Parathyroid adenoma (tissue), 2 donors: ENCODE results near the gene GCK.

Experiments
- H2AFZ ChIP-seq: fragments of 300-600 bp; sonication (generic); one replicate; pipeline ENCODE4 v1.7.0; 2017; ENCODE audit warnings: antibody characterized with exemption, mild to moderate bottlenecking
- H3K27ac ChIP-seq: fragments of 300-600 bp; sonication (generic); one replicate; pipeline ENCODE4 v1.7.0; 2017
- H3K27me3 ChIP-seq: fragments of 300-600 bp; sonication (generic); one replicate; pipeline ENCODE4 v1.7.0; 2017; ENCODE audit warnings: low read length; ENCODE audit not compliant: control insufficient read depth, insufficient read depth
- H3K36me3 ChIP-seq: fragments of 300-600 bp; sonication (generic); one replicate; pipeline ENCODE4 v1.7.0; 2017; ENCODE audit warnings: low read length; ENCODE audit not compliant: control insufficient read depth, insufficient read depth
- H3K4me1 ChIP-seq: fragments of 300-600 bp; sonication (generic); one replicate; pipeline ENCODE4 v1.7.0; 2017; ENCODE audit warnings: control low read depth
- H3K4me2 ChIP-seq: fragments of 300-600 bp; sonication (generic); one replicate; pipeline ENCODE4 v1.7.0; 2017; ENCODE audit warnings: low read length
- H3K4me3 ChIP-seq: fragments of 300-600 bp; sonication (generic); one replicate; pipeline ENCODE4 v1.7.0; 2017; ENCODE audit warnings: low read depth, low read length
- H3K79me2 ChIP-seq: fragments of 300-600 bp; sonication (generic); one replicate; pipeline ENCODE4 v1.7.0; 2017; ENCODE audit warnings: control low read depth
- H3K9ac ChIP-seq: fragments of 300-600 bp; sonication (generic); one replicate; pipeline ENCODE4 v1.7.0; 2017; ENCODE audit warnings: mild to moderate bottlenecking
- H3K9me3 ChIP-seq: fragments of 300-600 bp; sonication (generic); one replicate; pipeline ENCODE4 v1.7.0; 2017; ENCODE audit warnings: low read length; ENCODE audit not compliant: control insufficient read depth
- TF ChIP-seq, protein P1 (sequence below): fragments of 300-600 bp; sonication (generic); IDR thresholded peaks from one replicate; pipeline ENCODE4 v1.7.0; 2017; ENCODE audit warnings: antibody characterized with exemption, mild to moderate bottlenecking
- donor health status: primary hyperparathyroidism.

The GCK gene

DNA sequence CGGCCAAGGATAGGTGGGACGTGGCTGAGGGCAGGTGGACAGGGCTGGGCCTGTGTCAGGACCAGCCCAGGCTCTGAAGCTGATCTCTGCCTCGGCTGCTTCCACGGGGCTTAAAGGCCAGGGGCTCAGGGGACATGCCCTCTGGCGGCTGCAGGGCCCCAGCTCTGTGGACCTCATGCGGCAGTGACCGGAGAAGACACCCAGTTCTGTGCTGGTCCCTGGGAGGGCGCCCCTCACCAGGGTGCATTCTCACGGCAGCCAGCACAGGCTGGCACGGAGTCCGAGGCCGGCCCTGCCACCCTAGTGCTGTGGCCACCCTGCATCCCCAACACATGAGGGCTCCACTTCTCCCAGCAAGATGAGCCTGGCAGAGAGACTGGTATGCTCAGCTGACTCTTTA, 41.8 kb upstream of the GCK start:
- H3K79me2 ChIP-seq, result no peaks in the 10 kb centered on the region
- no peak overlapping the region for H3K27ac ChIP-seq
- H3K36me3 ChIP-seq, result no peaks in the 10 kb centered on the region
- no peak overlapping the region for H3K4me2 ChIP-seq
- H2AFZ ChIP-seq, result no peak overlapping the region
- TF ChIP-seq, protein P1, sequence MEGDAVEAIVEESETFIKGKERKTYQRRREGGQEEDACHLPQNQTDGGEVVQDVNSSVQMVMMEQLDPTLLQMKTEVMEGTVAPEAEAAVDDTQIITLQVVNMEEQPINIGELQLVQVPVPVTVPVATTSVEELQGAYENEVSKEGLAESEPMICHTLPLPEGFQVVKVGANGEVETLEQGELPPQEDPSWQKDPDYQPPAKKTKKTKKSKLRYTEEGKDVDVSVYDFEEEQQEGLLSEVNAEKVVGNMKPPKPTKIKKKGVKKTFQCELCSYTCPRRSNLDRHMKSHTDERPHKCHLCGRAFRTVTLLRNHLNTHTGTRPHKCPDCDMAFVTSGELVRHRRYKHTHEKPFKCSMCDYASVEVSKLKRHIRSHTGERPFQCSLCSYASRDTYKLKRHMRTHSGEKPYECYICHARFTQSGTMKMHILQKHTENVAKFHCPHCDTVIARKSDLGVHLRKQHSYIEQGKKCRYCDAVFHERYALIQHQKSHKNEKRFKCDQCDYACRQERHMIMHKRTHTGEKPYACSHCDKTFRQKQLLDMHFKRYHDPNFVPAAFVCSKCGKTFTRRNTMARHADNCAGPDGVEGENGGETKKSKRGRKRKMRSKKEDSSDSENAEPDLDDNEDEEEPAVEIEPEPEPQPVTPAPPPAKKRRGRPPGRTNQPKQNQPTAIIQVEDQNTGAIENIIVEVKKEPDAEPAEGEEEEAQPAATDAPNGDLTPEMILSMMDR, result no peak
- H3K4me1 ChIP-seq, result no peaks in the 10 kb centered on the region
- no peaks in the 10 kb centered on the region for H3K27me3 ChIP-seq
- no peak overlapping the region for H3K4me3 ChIP-seq
- H3K9ac ChIP-seq, result no peak overlapping the region
- no peaks in the 10 kb centered on the region for H3K9me3 ChIP-seq

DNA sequence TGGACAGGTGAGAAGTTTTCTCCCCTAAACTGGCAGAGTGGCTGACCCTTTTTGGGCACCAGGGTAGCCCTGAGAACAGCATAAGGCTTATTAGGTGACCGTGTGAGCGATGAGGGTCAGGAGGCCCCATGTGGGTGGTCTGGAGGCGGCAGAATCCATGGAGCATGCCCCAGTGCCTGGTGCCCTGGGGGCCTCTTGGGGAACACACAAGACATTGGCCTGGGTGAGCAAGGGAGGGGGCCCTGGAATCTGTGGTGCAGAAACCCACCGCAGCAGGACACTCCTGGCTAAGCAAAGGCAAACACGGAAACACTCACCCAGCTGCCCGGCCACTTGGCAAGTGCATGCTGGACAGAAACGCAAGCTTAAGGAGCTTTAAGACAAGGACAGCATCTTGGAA, 41.0 kb upstream of the GCK start:
- no peaks in the 10 kb centered on the region for H3K27me3 ChIP-seq
- H2AFZ ChIP-seq, result no peak overlapping the region
- no peak overlapping the region for H3K4me3 ChIP-seq
- H3K9ac ChIP-seq, result no peak overlapping the region
- no peaks in the 10 kb centered on the region for H3K9me3 ChIP-seq
- no peak overlapping the region for H3K4me2 ChIP-seq
- no peaks in the 10 kb centered on the region for H3K4me1 ChIP-seq
- H3K27ac ChIP-seq, result no peak overlapping the region
- H3K36me3 ChIP-seq, result no peaks in the 10 kb centered on the region
- TF ChIP-seq, protein P1, result no peak
- no peaks in the 10 kb centered on the region for H3K79me2 ChIP-seq

DNA sequence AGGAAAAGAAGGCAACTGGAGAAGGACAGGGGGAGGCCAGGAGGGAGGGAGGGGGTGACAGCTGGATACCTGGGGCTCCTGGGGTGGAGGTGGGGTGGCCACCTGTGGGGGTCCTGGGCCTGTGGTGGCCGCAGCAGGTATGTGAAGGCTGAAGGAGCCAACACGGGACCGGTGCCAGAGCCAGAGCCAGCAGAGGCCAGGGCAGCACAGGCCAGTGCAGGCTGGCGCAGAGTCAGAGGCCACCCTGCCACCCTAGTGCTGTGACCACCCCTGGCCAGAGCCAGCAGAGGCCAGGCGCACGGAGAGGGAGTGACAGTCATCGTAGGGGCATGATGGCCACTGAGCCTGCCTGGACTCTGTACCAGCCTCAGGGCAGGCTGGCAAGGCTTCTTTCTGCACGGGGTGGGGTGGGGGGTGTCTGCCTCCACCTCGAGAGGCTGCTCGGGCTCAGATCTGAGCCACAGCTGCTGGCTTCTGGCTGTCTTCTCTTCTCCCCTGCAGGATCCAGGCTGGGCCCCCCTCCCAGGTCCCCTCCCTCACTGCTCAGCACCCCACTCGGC, 40.4 kb upstream of the GCK start:
- Histone ChIP-seq H3K36me3 (no peaks in the 10 kb centered on the region), H3K4me2 (no peak overlapping the region), H3K27ac (no peak overlapping the region), H3K27me3 (no peaks in the 10 kb centered on the region), H3K4me1 (no peaks in the 10 kb centered on the region), H3K4me3 (no peak overlapping the region), H3K79me2 (no peaks in the 10 kb centered on the region), H3K9ac (no peak overlapping the region), H3K9me3 (no peaks in the 10 kb centered on the region), H2AFZ (no peak overlapping the region)
- TF ChIP-seq, protein P1, result no peak

DNA sequence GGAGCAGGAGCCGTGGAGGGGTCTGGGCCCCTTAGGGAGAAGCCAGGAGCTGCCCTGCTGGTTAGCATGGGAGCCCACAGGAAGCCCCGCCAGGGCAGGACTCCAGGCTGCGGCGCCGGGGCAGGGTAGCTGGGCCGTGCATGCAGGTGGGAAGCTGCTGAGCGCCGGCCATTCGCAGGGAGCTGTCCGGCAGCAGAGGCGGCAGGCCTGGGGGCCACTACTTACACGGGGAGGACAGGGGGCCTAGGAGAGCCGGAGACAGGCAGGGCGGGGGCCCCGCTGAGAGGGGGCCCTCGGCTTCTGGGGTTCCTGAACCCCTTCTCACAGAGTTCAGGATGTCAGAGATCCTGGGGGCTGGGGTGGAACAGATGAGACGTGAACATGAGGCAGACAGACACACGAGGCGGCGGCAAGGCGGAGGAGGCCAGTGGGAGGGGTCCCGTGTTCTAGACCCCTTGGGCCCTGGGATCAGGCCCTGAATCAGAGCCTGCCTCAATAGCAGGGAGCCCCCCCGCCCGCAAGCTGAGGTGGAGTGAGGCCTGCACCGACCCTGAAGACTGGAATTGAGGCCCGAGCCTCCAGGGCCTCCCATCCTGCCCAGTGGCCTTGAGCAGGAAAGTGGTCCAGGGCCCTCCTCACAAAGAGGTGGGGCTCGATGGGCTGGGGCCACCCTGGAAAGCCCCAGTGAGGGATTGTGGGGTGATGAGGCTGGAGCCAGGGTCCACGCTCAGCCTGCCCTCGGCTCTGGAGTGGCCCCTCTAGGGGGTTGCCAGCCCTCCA, 39.5 kb upstream of the GCK start:
- Histone ChIP-seq H3K4me2 (no peak overlapping the region), H3K4me1 (no peaks in the 10 kb centered on the region), H3K9ac (no peak overlapping the region), H2AFZ (no peak overlapping the region), H3K27me3 (no peaks in the 10 kb centered on the region), H3K27ac (no peak overlapping the region), H3K9me3 (no peaks in the 10 kb centered on the region), H3K36me3 (no peaks in the 10 kb centered on the region), H3K4me3 (no peak overlapping the region), H3K79me2 (no peaks in the 10 kb centered on the region)
- TF ChIP-seq, protein P1, result no peak

DNA sequence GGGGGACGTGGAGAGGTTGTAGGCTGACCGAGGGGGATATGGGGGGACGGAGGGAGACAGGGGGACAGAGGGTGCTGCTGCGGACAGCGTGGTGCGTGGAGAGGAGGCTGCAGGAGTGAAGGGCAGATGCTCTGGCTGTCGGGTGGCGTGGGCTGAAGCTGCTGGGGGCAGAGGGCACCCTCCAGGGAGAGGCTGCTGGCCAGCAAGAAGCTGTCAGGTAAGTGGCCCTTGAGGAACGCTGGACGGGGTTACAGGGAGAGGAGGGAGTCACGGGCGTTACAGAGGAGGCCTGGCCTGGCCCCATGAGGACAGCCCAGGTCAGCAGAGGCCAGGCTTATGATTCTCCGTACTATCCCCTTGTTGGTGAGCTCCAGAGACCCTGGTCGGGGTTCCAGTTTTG, 38.7 kb upstream of the GCK start:
- Histone ChIP-seq H2AFZ (no peak overlapping the region), H3K4me3 (no peak overlapping the region), H3K9me3 (no peaks in the 10 kb centered on the region), H3K27me3 (no peaks in the 10 kb centered on the region), H3K4me2 (no peak overlapping the region), H3K4me1 (no peaks in the 10 kb centered on the region), H3K9ac (no peak overlapping the region), H3K36me3 (no peaks in the 10 kb centered on the region), H3K79me2 (no peaks in the 10 kb centered on the region), H3K27ac (no peak overlapping the region)
- TF ChIP-seq, protein P1, result no peak
